DMS153 (cell line): ENCODE results near the gene EIF3B.
A peak's percentile ranks its signal among the peaks of the same experiment; 100 is the strongest.
"Not testable (repeated sequence)": the region's sequence is repeated elsewhere in the genome, so short reads cannot be mapped to it uniquely, and the experiment has no call there.

Source experiments
- DNase-seq: peaks from one replicate; lab custom pipeline; 2025; lab: John Stamatoyannopoulos, UW

The EIF3B gene

DNA sequence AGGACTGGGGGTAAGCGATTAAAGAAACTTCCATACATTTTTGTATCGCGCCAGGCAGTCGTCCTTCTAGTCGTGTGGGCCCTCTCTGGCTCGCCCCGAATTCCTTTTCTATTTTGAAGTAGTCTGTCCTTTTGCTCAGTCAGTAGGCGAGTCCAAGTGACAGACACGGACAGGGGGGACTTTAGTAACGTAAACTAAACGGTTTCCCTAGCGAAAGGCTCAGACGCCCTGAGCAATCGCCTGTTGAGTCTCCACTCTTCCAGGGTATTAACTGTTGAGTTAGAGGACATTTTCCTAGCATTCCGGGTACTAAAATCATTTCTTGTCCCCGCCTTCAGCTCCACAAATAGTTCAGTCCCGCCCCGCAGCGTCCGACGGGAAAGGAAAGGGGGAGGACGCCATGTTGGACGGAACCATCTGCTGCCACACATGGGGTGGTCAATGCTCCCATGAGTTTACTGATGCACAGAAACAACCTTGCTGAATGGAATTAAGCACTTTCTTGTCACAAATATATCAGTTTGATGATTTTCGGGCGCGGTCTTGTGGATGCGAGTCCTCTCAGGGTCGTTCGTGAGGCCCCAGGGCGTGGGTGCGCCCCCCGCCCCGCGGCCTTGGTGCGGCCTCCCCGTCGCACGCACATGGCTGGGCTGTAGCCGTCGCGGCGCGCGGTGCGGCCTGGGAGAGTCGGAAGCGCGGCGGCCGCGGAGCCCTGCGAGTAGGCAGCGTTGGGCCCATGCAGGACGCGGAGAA is at the start of gene EIF3B:
Gene EIF3B (plus strand): TSS at position 642 of the 753 bp plus-strand sequence. CDS start 95 bp downstream, at position 737.
- DNase-seq: peak; percentile 93

DNA sequence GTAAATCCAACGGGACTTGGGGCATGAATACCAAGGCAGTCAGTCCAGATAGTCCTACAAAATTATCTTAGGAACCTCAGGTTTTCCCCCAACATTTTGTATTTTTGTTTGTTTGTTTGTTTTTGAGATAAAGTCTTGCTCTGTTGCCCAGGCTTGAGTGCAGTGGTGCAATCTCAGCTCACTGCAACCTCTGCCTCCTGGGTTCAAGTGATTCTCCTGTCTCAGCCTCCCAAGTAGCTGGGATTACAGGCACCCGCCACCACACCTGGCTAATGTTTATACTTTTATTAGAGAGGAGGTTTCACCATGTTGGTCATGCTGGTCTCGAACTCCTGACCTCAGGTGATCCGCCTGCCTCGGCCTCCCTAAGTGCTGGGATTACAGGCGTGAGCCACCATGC is 49.4 kb upstream of the EIF3B start:
- DNase-seq: not testable (repeated sequence)

DNA sequence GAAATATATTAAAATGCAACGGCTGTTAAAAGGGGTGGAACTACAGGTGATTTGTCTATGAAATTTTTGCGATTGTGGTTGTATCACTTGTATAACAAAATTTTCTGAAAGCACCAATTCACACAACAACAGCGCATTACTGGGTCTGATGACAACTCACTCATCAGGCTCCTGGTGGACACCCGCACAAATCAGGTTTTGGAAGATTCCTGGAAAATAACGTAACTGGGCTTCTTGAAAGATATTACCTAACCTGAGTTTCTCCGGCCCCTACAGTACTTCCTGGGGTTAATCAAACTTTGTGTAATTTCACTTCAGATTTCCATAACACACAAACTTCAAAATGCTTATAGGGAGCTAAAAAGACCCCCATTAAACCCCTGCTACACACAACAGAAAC is 47.9 kb upstream of the EIF3B start:
- DNase-seq: no peak

DNA sequence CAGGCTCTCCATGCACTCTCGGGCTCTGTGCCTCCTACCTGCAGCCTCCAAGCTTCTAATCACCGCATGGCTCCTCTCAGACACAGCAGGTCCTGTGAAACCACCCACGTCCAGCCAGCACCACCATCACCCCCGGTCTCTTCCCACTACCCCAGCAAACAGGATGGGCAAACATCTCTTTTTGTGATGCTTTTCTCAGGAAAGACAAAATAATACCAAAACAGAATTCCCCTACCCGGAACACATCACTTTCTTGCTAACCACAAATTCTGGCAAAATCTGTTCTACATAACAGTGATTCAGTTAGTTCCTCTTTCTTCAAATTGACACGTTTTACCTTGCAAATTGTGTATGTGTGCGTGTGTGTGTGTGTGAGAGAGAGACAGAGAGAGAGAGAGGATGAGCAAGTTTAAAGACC is 46.9 kb upstream of the EIF3B start:
- DNase-seq: no peak

DNA sequence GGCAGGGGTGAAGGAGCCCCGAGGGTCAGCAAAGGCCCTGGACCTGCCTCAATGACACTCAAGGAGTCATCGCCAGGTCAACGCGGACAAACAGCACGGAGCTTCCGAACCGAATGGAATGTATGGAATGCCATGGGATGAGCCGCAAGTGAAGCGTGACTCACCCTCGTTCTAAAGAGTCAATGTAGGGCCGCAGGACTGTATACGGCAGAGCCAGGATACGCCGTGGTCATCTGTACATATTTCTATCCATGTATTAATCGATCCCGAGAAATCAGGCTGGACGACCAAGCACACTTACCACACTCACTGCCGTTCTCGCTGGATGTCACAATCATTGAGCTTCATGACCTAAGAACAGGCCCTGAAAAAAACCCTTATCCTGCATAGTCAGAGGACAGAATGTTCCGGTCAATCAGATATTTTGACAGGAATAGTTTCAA is 44.7 kb upstream of the EIF3B start:
- no peak for DNase-seq

DNA sequence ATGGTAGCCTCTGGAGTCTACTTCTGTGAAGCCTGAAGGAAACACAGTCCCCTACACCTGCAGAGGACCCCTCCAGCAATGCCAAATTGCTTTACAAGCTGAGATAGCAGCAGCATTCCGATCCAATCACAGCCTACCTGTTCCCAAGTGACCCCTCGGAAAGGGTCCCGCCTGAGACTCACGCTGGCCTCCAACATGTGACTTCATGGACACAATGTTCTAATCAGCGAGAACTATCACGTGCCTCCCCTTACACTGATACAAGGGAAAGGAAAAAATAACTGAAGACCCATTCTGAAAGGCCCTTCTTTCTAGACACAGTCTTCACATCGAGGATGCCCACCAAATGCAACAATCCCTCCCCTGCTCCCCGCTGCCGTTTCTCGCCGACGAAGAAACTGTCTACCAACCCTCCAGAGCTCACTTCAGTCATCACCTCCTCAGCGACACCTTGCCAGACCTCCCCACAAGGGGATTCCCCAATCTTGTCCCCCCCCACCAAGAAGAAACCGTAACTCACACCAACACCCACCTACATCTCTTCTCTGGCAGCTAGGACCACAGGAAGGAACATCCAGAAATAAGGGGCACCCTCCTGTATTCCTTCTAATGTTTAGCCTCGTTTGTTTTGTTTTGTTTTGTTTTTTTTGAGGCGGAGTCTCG is 42.2 kb upstream of the EIF3B start:
- DNase-seq: no peak

DNA sequence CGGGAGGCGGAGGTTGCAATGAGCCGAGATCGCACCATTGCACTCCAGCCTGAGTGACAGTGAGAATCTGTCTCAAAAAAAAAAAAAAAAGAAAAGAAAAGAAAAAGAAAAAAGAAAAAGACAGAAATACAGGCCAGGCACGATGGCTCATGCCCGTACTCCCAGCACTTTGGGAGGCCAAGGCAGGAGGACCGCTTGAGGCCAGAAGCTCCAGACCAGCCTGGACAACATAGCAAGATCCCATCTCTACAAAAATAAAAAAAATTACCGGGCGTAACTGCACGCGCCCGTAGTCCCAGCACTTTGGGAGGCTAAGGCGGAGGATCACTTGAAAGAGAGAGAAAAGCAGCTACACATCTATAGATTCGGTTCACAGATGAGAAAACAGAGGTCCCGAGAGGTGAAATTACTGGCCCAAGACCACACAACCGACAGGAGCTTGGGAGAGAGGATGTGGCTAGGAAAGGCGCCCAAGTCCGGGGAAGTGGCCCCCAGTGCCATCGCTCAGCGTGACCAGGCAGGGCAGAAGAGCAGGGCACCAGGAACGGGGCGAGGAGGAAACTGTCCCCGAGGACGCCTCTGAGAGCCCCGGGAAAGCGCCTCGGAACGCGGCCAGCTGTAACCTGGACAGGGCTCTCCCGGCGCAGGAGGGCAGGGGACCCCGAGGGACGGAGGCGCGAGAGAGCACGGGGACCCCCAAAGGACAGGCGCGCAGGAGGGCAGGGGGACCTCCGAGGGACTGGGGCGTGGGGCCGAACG is 41.0 kb upstream of the EIF3B start:
- DNase-seq: no peak

DNA sequence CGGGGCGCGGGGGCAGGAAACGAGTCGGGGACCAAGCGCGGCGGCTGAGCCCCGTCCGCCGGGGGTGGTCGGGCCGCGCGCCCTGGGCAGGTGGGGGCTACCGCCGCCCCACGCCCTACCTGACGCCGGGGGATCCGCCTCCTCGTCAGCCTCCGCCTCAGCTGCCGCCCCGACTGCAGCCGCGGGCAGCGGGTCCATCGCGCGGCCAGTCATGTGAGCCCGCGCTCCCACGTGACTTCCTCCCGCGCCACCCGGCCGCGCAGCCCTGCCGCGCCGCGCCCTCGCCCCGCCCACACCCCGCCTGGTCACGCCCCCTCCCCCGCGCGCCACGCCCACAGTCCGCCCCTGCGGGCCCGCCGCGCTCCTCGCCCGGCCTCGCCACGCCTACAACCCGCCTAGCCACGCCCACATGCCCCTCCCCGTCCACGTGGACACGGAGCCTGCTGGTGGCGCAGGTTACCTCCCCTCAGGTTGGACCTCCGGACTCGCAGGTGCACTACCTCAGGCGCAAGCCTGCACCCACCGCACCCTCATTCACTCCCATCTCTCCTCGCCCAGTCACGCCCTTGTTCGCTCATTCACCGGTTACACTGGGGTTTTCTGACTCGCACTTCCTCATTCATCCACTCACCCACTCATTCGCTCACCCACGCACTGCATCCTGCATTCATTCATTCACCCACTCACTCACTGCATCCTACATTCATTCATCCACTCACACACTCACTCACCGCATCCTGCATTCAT is 40.2 kb upstream of the EIF3B start, which contains the start of gene SNX8:
Gene SNX8 (minus strand): TSS at position 233 of the 747 bp plus-strand sequence. CDS start 20 bp downstream, at position 213.
- peak; percentile 88 for DNase-seq

DNA sequence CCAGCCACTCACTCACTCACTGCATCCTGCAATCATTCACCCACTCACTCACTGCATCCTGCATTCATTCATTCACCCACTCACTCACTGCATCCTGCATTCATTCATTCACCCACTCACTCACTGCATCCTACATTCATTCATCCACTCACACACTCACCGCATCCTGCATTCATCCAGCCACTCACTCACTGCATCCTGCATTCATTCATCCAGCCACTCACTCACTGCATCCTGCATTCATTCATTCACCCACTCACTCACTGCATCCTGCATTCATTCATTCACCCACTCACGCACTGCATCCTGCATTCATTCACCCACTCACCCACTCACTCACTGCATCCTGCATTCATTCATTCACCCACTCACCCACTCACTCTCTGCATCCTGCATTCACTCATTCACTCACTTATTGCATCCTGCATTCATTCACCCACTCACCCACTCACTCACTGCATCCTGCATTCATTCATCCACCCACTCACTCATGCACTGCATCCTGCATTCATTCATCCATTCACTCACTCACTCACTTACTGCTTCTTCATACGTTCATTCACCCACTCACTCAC is 39.6 kb upstream of the EIF3B start:
- not testable (repeated sequence) for DNase-seq

DNA sequence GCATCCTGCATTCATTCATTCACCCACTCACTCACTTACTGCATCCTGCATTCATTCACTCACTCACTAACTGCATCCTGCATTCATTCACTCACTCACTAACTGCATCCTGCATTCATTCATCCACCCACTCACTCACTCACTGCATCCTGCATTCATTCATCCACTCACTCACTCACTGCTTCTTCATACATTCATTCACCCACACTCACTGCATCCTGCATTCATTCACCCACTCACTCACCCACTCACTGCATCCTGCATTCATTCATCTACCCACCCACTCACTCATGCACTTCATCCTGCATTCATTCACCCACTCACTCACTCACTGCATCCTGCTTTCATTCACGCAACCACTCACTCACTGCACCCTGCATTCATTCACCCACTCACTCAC is 38.8 kb upstream of the EIF3B start:
- DNase-seq: no peak

DNA sequence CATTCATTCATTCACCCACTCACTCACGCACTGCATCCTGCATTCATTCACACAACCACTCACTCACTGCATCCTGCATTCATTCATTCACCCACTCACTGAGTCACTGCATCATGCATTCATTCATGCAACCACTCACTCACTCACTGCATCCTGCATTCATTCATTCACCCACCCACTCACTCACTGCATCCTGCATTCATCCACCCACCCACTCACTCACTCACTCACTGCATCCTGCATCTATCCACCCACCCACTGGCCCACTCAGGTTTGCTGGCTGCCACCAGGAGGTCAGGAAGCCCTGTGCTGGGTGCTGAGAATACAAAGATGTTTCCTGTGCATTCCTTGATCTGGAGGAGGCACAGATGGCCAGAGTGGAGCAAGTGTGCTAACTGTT is 38.0 kb upstream of the EIF3B start:
- no peak for DNase-seq

DNA sequence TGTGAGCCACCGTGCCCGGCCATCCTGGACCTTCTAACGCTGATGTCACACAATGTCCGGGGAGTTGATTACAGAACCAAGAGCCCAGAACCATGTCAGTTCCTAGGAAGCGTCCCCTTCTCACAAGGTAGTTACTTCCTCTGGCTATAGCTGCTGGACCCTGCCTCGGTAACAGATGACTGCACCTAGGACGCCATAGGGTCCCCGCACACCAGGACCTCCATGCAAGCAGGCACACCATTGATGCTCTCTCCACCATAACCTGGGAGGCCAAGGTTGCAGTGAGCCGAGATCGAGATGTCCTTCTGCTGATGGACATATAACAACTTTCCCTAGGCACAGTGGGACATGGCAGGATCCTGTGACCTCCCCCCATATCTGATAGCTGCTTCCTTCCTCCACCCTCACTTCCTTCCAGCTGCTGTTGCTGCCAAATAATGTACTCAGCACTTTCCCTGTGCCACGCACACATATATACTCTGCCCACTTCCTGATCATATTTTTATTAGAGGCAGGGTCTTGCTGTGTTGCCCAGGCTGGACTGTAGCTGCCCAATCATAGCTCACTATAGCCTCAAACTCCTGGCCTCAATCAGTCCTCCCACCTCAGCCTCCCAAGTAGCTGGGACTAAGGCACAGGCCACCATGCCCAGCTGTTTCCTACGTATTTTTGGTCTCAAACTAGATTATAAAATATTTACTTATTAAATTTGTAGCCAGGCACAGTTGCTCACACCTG is 36.9 kb upstream of the EIF3B start:
- no peak for DNase-seq

DNA sequence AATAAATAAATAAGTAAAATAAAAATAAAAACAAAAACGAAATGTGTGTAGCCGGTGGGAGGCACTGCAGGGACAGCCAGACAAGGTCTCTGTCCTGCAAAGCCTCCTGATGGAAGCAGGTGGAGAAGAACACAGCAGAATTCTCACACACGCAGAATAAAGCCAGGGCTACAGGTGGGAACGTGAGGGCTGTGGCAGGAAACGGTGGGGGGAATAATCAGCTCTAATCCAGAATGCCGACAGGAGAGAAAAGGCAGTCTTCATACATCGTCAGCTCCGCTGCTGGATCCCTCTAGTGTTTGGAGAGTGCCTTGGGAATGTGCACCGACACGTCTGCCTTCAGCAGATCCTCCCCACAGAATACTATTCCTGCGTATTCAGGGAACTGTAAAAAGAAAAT is 33.6 kb upstream of the EIF3B start:
- DNase-seq: peak; percentile 31

DNA sequence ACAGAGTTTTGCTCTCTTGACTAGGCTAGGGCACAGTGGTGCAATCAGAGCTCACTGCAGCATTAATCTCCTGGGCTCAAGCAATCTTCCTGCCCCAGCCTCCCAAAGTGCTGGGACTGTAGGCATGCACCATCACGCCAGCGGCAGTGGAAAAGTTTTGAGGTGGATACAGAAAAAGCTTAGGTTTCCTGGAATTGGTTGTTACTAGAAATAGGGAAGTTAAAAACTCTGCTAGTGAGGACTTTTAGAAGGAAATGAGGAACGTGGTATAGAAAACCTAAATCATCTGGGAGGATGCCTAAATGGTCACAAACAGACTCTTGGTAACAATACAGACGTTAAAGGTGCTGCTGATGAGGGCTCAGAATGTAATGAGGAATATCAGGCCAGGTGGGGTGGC is 29.5 kb upstream of the EIF3B start:
- no peak for DNase-seq

DNA sequence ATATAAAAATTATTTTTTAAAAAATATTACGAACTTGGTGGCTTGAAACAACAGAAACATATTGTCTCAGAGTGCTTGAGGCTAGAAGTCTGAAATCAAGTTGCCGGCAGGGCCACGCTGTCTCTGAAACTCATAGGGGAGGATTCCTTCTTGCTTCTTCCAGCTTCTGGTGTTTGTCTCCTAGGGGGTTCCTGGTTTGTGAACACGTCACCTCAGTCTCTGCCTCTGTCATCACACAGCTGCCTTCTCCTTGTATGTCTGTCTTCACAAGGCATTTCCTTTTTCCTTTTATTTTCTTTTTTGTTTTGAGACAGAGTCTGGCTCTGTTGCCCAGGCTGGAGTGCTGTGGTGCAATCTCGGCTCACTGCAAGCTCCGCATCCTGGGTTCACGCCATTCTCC is 27.7 kb upstream of the EIF3B start:
- no peak for DNase-seq

DNA sequence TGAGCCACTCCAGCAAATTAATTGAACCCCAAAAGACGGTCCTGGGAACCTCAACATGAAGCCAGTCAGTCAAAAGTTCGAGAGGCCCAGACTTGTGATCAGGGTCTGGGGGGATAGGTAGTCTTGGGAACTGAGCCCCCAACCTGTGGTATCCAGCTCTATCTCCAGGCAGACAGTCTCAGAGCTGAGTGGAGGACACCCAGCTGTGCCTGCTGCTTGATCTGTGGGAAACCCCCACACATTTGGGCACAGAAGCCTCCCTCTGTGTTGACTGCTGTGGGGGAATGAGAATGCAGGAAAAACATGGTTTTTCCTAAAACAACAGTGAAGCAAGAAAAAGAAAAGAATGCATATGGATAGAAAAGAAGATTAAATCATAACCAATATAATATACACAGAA is 24.1 kb upstream of the EIF3B start:
- DNase-seq: no peak

DNA sequence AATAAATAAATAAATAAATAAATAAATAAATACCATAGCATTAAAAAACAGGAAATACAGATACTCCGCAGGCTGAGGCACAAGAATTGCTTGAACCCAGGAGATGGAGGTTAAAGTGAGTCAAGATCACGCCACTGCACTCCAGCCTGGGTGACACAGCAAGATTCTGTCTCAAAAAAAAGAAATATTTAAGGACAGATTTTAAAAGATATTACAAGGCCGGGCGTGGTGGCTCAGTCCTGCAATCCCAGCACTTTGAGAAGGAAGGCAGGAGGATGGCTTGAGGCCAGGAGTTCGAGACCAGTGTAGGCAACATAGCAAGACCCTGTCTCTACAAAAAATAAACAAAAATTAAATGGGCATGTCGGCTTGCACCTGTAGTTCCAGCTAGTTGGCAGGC is 22.9 kb upstream of the EIF3B start:
- DNase-seq: no peak

DNA sequence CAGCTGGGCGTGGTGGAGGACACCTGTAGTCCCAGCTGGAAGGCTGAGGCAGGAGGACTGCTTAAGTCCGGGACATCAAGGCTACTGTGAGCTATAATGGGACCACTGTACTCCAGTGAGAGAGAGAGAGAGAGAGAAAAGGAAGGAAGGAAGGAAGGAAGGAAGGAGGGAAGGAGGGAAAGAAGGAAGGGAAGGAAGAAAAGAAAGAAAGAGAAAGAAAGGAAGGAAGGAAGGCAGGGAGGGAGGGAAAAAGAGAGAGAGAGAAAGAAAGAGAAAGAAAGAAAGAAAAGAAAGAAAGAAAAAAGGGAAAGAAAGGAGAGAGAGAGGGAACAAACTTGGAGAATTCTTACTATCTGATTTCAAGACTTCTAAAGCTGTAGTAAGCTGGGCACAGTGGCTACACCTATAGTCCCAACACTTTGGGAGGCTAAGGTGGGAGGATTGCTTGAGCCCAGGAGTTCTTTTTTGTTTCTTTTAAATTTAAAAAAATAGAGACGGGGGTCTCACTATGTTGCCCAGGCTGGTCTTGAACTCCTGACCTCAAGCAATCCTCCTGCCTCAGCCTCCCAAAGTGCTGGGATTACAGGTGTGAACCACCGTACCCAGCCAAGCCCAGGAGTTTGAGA is 21.9 kb upstream of the EIF3B start:
- not testable (repeated sequence) for DNase-seq

DNA sequence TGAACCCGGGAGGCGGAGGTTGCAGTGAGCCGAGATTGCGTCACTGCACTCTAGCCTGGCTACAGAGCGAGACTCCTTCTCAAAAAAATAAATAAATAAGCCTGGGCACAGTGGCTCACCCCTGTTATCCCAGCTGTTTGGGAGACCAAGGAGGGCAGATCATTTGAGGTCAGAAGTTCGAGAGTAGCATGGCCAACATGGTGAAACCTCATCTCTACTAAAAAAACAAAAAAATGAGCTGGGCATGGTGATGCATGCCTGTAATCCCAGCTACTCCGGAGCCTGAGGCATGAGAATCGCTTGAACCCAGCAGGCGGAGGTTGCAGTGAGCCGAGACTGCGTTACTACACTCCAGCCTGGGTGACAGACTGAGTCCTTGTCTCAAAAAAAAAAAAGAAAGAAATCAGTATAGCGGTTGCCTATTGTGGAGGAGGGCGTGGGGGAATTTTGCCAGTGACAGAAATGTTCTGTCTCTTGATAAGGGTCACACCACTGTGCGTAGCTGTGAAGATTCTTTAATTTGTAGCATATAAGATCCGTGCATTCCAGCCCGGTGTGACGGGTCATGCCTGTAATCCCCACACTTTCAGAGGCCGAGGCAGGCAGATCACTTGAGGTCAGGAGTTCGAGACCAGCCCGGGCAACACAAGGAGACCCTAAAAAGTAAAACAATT is 17.9 kb upstream of the EIF3B start:
- no peak for DNase-seq
